GM21529 (cell line): Measurements from ENCODE around the gene VSTM2L.

ENCODE experiments used
- ATAC-seq: cut with Tn5 transposase; IDR thresholded peaks from one replicate; pipeline ENCODE4 v1.9.1; 2021; ENCODE audit not compliant: unreplicated experiment

The VSTM2L gene

DNA sequence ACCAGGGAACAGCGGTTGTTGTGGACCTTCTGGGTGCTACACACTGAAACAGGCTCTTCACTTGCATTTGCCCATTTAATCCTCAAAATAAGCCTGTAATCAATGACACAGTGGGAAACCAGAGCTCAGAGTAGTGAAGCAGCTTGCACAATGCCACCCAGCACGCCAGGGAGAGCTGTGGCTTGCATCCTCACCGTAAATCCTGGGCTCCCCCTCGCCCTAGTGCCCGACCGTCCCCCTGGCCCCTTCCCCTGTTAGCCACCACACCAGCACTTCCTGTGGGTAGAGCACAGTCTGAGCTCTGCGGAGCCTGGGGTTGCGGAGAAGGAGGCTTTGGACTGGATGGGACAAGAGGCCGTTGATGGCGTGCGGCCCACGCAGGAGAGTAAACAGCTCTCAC lies 14.5 kb downstream of the VSTM2L start:
- ATAC-seq, result no peak

DNA sequence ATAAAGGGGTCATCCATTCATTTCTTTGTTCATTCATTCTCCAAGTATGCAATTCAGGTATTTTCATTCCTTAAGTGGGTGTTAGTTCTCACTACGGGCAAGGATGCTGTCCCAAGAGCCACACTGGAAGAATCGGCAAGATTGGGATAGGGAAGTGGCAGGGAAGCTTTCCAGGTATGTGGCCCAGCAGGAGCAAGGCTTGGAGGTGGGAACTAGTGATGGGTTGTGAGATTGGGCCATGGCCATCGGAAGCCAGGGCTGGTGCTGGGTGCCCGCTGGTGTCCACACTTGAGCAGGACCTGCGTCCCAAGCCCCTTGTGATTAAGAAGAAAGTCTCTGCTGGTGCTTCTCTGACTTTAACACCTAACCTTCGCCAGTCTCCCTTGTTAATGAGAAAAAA lies 15.1 kb downstream of the VSTM2L start:
- no peak for ATAC-seq

DNA sequence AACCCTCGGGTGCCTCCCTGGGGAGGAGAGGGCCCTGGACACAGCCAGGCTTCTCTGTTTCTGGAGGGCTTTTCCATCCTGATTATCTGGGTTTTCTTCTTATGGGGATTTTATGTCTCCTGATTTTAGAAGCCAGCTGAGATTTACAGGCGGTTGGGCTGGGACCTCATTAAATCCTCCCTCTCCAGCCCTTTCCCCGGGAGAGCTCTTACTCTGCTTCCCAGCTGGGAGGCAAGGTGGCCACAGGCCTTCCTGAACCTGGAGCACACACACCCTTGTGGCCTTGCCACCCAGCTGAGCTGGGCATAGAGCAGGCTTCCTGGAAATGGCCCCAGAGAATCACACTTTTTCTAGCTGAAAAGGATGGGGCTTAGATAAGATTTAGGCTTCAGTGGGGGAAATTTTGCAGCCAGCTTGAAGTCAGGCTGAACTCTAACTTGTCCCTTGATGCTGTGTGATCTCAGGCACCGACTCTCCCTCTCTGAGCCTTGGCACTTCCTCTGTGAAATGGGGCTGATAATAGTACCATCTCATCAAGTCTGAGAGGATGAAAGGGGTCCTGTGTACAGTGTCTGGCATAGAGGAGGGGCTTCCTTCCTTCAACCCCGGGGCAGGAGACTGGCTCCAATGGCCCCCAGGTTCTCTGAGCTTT lies 16.6 kb downstream of the VSTM2L start:
- no peak for ATAC-seq

DNA sequence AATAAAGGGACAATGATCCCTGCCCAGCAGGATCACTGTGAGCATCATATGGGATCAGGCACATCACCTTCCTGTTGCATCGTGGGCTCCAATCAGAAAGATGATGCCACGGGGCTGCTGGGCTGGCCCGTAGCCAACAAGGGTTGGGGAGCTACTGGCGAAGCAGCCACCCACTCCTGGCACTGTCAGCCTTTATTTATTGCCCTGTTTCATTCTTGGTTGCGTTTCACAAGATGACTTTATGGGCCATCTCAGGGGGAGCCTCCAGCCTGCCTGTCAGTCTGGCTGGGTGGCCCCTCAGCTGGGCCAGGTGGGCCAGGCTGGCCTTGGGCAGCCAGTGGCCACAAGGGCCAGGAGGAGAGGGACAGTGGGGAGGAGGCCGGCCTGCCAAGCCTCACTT lies 17.3 kb downstream of the VSTM2L start:
- no peak for ATAC-seq

DNA sequence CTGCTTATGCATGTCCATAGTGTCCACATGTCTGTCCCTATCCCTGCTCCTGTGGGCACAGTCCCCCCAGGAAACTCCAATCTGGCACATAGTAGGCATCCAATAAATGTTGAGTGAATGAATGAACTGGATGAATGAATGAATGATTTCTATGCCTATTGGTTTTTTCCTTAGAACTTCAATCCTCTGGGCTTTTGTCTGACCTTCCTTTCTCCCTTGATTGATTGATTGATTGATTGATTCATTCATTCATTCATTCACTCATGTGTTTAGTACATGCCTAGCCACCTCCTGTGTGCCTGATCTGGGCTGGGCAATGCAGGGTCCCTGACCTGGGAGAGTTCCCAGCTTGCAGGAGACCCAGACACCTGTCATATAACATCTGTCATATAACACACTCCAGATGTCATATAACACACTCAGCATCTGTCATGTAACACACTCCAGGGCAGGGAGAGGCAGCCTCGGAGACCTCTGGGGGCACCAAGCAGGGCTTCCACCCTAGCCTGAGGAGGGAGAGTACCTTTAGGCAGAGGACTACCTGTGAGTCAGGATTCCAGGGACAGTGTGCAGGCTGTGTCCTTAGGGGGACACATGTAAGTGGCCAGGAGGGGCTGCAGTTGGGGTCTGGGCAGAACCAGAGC lies 17.9 kb downstream of the VSTM2L start:
- no peak for ATAC-seq

DNA sequence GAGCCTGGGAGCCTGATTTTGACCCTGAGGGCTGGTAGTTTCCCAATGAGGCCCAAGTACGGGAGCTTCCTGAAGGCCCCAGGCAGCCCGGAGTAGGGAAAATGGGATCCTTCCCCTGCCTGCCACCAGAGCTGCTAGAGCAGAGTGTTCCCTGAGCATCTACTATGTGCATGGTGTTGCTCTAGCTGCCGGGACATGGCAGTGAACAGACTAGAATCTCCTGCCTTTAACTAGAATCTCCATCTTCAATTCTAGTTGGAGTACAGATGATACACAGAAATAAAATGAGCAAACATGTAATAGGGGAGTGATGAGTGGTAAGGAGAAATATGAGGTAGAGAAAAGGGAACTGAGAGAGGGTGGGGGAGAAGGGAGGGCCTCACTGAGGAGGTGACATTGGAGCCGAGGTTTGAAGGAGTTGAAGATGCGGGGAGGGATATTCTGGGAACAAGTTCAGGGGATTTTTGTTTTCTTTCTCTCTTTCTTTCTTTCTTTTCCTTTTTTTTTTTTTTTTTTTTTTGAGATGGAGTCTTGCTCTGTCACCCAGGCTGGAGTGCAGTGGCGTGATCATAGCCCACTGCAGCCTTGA lies 18.5 kb downstream of the VSTM2L start:
- peak; percentile 72 for ATAC-seq

DNA sequence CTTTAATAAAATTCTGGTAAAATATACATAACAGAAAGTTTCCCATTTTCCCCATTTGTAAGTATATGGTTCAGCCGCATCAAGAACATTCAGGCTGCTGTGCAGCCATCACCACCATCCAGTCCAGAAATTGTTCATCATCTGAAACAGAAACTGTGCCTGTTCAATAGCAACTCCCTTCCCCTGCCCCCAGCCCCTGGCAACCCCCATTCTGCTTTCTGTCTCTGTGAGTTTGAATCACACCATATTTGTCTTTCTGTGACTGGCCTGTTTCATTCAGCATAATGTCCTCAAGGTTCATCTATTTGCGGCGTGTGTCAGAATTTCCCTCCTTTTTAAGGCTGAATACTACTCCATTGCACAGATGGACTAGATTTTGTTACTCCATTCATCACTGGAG lies 19.1 kb downstream of the VSTM2L start:
- peak; percentile 76 for ATAC-seq

DNA sequence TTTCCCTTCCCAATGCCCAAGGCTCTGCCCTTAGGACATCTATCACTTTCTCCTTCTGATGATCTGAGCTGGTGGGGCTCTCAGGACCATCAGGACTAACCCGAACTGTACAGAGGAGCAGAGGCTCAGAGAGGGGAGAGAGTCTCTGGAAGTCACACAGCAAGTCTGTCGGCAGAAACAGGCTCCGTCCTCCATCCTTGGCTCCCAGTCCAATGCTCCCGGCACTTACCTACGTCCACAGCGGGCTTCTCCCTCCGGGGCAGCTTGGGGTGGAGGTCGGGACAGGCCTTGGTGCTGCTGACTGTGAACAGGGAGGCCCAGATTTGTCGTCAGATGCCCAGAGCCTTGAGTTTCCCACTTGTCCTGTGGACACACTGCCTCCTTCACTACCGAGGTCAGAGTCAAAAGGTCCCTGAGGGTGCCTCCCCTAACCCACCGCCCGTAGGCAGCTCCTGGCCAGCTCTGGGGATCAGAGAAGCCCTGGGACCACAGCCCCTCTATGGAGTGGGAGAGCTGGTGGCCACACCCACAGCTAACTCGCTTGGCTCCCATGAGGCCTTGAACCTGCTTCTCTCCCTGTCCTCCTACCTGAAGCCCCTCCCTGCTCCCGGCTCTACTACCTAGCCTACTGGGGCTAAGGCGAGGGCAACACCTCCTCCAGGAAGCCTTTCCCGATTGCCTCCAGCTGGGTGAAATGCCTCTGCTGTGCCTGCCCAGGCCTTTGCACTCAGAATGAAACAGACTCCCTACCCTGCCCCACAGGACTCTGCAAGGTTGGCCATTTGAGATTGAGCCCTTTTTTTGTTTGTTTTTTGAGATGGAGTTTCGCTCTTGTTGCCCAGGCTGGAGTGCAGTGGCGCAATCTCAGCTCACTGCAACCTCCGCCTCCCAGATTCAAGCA lies 22.6 kb downstream of the VSTM2L start:
- ATAC-seq, result no peak

DNA sequence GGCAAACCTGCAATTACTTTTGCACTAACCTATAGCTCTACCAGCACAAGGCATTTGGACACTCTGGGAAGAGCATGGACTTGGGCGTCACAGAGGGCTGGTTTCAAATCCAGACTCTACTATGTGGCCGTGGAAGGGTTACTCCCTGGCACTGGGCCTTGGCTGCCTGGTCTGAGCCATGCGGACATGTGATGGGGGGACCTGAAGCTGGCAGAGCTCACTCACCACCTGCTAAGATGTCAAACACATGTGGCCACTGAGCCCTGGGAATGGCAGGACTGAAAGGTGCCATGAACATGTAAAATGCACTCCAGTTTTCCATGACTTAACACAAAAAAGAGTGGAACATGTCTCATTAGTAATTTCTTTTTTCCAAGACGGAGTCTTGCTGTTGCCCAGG lies 23.7 kb downstream of the VSTM2L start:
- no peak for ATAC-seq

DNA sequence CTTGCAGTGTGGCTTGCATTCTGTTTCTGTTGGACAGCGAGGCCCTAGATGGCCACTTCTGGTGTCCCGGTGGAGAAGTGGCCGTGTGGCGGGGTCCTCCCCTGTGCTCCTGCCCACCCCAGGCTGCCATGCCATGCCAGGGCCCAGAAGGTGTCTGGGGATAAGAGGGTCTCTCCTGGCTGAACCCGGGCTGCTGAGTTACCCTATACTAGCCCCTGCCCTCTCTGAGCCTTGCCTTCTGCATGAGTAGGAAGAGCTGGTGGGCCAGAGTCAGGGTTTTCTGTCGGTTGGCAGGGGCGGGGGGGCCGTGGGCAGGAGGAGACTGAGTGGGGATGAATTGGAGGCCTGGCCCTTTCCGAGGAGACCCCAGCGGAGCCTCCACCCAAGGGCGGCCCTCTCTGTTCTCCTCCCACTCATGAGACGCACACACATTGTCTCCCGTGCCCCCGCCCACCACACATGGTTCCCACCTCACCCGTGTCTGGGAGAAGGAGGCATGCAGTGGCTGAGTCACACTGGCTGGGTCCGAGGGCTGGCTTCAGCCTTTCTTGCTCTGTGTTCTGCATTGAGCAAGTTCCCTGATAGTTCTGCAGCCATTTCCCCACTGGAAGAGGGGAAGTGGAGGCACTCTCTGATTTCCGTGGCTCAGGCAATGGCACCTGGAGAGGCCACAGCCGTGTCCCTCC lies 24.6 kb downstream of the VSTM2L start:
- ATAC-seq, result no peak

DNA sequence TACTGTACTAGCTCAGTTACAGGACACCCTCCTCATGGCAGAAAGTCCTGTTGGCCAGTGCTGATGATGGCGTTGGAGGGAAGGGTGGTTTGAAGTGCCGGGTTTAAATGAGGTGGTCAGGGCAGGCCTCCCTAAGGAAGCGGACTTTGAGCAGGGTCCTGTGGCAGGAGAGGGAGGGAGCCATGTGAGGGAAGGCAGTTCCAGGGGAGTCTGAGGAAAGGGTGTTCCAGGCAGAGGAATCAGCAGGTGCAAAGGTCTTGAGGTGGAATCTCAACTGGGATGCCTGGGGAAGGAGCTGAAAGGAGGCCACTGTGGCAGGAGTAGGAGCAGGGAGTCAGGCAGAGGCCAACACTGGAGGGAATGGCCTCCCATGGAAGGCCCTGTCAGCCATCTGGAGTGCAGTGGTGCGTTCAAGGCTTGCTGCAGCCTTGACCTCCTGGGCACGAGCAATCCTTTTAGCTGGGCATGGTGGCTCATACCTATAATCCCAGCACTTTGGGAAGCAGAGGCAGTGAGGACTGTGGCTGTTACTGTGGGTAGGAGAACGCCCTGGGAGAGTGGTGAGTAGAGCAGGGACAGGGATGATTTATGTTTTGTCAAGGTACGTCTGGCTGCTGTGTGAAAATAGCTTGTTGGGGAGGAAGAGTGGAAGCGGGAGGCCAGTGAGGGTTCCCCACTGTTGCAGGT lies 26.2 kb downstream of the VSTM2L start:
- no peak for ATAC-seq

DNA sequence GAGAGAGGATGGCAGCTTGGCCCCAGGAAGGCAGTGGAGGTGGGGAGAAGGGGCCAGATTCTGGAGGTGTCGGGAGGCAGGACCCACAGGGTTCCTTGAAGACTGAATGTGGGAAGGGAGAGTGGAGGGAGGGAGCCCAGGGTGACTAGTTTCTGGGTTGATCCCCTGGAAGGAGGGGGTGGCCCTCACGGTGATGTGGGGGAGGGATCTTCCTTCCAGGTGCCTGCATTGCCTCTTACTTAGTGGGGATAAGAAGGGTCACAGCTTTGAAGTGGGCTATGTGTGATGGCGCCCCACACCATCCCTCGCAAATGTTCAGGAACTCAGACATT lies 26.7 kb downstream of the VSTM2L start:
- ATAC-seq, result no peak

DNA sequence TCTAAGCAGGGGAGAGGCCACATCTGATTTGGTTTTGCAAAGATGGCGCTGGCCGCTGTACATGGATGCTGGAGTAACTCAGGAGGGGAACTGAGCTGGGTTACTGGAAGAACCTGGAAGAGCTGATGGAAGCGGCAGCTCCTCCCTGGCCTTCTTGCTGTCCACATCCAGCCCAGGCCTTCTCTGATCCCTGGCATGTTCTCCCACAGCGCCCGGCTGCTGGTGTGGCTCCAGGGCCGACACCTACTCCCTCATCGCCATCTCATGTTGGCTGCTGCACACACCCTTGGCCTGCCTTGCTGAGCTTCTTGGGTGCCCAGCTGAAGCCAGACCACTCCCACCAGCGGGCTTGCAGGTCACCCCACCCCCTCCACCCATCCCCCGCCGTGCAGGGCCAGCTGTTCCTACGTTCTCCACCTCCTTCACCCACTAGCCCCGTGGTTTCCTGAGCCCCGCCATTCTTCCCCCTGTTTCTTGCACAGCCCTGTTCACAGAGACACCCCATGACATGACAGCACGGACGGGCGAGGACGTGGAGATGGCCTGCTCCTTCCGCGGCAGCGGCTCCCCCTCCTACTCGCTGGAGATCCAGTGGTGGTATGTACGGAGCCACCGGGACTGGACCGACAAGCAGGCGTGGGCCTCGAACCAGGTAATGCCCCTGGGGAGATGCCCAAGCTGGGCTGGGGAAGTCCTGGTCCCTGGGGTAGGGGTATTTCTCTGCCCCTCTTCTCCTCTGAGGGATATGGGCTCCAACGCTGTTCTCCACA lies 28.4 kb downstream of the VSTM2L start:
- no peak for ATAC-seq

DNA sequence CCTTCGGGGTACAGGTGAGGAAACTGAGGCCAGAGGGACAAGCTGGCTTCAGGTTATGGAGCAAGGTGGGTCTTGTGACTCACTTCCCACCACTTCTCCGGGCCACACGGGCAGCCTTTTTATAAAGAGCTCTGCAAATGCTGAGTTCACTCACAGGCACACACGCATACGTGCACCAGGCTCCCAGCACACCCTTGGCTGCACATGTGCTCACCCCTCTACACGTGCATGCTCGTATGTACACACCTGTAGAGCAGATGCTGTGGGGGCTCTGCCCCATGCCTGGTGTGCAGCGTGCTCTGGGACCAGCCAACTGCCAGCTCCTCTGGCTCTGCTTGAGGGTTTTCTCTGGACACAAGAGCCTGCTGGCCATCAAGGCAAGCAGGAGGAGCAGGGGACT lies 29.1 kb downstream of the VSTM2L start:
- ATAC-seq, result no peak

DNA sequence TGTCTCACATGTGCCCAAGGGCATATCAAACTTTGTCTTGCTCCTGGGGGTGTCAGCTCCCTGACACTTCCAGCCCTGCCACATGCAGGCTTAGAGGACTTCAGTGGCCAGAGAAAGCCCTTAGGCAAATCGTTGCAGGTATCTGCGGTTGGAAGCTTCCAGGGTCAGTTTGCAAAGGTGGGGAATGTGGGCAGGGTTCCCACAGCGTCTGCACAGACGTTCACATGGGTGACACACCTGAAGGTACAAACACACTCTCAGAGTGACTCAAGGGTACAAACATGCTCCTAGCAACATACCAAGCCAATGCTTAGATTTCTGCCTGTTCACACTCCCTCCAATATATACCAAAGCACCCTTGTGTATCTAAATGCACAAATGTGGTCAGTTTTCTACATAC lies 30.0 kb downstream of the VSTM2L start:
- no peak for ATAC-seq

DNA sequence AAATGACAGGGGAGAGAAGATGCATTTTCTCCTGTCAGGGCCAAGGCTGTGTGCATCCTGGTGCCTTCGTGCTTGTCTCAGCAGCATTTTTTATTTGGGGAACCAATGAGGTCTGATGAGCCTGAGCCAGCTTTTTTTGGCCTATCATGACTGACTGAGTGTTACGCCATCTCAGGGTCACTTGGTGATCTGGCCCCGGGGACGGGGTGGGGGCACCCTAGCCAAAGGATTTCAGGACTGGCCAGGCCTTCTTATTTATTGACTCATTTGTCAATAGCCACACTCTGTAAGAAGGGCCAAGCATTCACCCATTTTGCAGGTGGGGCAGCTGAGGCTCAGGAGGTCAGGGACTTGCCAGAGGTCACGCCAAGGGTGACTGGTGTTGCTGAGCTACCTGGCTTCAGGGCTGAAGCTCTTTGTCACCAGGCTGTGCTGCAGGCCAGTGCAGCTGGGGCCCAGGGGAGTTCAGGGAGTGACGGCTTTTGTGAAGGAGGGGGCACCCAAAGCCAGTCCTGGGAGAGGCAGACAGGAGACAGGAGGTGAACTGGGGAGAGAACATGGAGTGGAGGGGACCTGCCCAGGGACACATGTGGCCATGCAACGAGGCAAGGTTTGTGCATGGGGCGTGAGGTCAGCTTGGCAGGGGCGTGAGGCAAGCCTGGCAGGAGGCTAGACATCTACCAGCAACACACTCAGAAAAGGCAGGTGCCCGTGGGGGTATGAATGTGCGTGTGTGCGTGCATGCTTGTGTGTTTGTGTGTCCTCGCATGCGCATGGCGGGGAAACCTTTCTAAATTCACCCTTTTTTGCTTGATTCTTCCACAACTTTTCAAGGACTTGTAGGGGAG lies 31.1 kb downstream of the VSTM2L start:
- no peak for ATAC-seq

DNA sequence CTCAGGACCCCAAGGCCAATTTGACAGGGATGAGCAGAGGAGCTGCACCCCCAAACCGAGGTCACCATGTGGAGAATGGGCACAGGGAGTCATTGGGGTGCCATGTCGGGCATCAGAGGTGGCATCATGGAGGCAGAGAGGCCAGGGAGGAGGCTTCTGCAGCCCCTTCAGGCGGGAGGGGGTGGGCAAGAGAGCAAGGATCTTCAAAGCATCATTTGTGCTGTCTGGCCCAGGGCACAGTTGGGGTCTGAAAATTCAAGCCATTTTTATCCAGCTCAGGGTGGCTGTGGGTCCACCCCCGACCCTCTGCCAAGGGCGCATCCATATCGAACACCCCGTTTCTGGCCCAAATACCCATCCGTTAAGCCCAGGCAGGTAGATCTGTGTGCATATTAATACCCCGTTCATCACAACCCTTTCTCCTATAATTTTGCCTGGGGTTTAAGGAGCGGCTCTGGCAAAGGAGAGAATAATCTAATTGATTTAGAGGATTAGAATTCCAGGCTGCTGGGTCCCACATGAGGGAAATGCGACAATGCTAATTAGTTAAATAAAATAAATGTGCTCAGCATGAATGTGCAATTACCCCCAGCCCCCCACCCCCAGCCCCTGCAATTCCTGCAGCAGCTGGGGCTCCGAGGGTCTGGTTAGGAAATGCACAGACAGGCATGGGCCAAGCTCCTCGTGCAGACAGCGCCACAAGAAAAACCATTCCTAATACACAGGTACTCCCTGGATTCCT lies 31.9 kb downstream of the VSTM2L start:
- no peak for ATAC-seq

DNA sequence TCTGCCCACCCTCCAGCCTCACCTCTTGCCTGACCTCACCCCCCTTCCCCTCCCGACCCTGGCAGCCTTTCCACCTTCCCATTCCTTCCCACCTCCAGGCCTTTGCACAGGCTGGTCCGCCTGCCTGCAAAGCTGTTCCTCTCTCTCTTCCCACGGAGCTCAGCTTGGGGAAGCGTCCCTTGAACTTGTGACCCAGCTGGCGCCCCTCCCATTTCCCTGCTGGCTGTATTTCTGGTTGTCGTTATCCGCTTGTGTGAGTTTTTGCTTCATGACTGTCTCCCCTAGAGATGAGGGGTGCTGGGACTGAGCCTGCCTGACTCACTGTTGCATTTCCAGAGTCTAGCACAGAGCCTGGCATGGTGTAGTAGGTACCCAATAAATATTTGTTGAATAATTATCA lies 32.5 kb downstream of the VSTM2L start:
- no peak for ATAC-seq
